K562 (cell line): ENCODE data around the gene CYP4F12. TPM values are rescaled to one million over a fixed set of nuclear protein-coding genes. Genes with fewer than 3 reads are reported as not detected.

ENCODE experiments used
- ESRRB ChIP-seq: fragments of 250-450 bp; sonication (Bioruptor Pico); IDR thresholded peaks from 2 replicates; pipeline ENCODE4 v1.5.0; 2020; ENCODE audit warnings: mild to moderate bottlenecking, moderate library complexity, borderline replicate concordance
- NCOA4 ChIP-seq: fragments of 450-650 bp; IDR thresholded peaks from 2 replicates; pipeline ENCODE4 v1.6.1; 2018; ENCODE audit warnings: mild to moderate bottlenecking; ENCODE audit not compliant: partially characterized antibody
- NUFIP1 ChIP-seq: fragments of 450-650 bp; IDR thresholded peaks from 2 replicates; pipeline ENCODE4 v1.6.1; 2018; ENCODE audit not compliant: partially characterized antibody
- RBM34 ChIP-seq: fragments of 200-400 bp; formaldehyde crosslinking; IDR thresholded peaks from 2 replicates; pipeline ENCODE4 v1.6.1; 2018; ENCODE audit warnings: low read length, borderline replicate concordance; ENCODE audit not compliant: insufficient read depth
- SRF ChIP-seq, 2 experiments: fragments of 250-450, 450-650 bp in 1 of 2; sonication (Bioruptor Pico) in 1 of 2; sonication (generic) in 1 of 2; formaldehyde crosslinking; IDR thresholded peaks; 2 replicates each; pipeline versions ENCODE4 v1.5.0 to v1.5.1; 2020 to 2022; ENCODE audit warnings: mild to moderate bottlenecking in 1 of 2, missing genetic modification reagents in 1 of 2
- TCF3 ChIP-seq: sonication (generic); formaldehyde crosslinking; IDR thresholded peaks from 2 replicates; pipeline ENCODE4 v1.4.0; 2020; ENCODE audit warnings: mild to moderate bottlenecking, missing genetic modification reagents
- polyA plus RNA-seq, 8 experiments: library from polyadenylated mRNA; depleted of rRNA in 4 of 8; stranded (reverse) in 5 of 8; unstranded in 3 of 8; fragments of >200 nt; fragmentation: Nextera tagmentation in 2 of 8; fragmentation: Illumina TruSeq in 1 of 8; extraction: Ambion mirVana in 2 of 8; extraction: Trizol in 1 of 8; gene quantifications; 2 replicates each; pipeline versions ENCODE4 v1.2.1 to v1.2.3, GENCODE V29; 2011 to 2014; ENCODE audit warnings: inconsistent platforms in 1 of 8, missing spikeins in 1 of 8
- total RNA-seq, 7 experiments: library from RNA; depleted of rRNA in 6 of 7; stranded (reverse); fragments of >200 nt in 6 of 7; fragmentation: Illumina TruSeq in 2 of 7; extraction: Trizol in 2 of 7; gene quantifications; 2 replicates each; pipeline versions ENCODE4 v1.2.1 to v1.2.3, GENCODE V29; 2011 to 2021; ENCODE audit warnings: low replicate concordance in 1 of 7
- TF ChIP-seq, protein P1 (sequence below), 3 experiments: fragments of 200-800 bp in 1 of 3; sonication (Bioruptor generic) in 1 of 3; sonication (generic) in 1 of 3; formaldehyde crosslinking in 1 of 3; IDR thresholded peaks; 2 replicates each; pipeline versions ENCODE4 v1.6.1 to v1.8.0; 2016 to 2022; ENCODE audit warnings: mild to moderate bottlenecking in 2 of 3, missing compliant biosample characterization in 2 of 3, missing genetic modification characterization in 2 of 3, missing genetic modification reagents in 1 of 3
- TF ChIP-seq, protein P2 (sequence below): fragments of 450-650 bp; formaldehyde crosslinking; IDR thresholded peaks from 2 replicates; pipeline ENCODE4 v1.4.0; 2020; ENCODE audit warnings: mild to moderate bottlenecking, moderate library complexity
- TF ChIP-seq, protein P3 (sequence below), 3 experiments: IDR thresholded peaks in 2 of 3; conservative IDR thresholded peaks in 1 of 3; 2 replicates each; pipeline ENCODE4 v1.5.1; 2011 to 2012; ENCODE audit warnings: low read length in 3 of 3, mild to moderate bottlenecking in 3 of 3, control low read depth in 2 of 3, improper control_type of control experiment in 1 of 3, inconsistent platforms in 1 of 3, low read depth in 1 of 3, mixed read lengths in 1 of 3, moderate library complexity in 1 of 3; ENCODE audit not compliant: insufficient read depth in 2 of 3
- TF ChIP-seq, protein P4 (sequence below): fragments of 200-800 bp; sonication (Bioruptor generic); IDR thresholded peaks from 2 replicates; pipeline ENCODE4 v1.6.1; 2017; ENCODE audit warnings: missing genetic modification characterization, missing compliant biosample characterization
- TF ChIP-seq, protein P5 (sequence below), 2 experiments: fragments of 450-650 bp; formaldehyde crosslinking in 1 of 2; IDR thresholded peaks; 2 replicates each; pipeline versions ENCODE4 v1.4.0 to v1.6.1; 2014 to 2020; ENCODE audit warnings: mild to moderate bottlenecking in 2 of 2, borderline replicate concordance in 1 of 2, low read depth in 1 of 2

CYP4F12 gene
- total and polyA plus RNA-seq, 9 of the 15 experiments (the other 6 are each of a cell fraction or from before 2014, with no cell fraction given), result not detected

DNA sequence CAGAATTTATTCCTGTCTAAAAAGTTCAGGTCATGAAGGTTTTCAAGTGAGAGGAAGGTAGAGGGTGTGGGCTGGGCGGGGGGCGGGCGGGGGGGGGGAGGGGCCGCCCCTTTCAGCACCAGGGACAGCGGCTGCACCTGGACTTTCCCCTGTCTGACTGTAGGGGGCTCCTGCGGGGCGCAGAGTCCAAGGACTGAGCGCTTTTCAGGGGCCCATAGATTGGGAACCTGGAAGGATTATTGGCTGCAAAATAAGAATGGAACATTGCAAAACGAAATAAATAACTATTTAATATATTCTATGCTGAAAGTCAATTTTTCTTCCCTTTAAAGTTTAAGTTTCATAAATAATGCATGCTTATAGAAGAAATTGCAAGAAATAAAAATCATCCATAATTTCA is 41.1 kb upstream of the CYP4F12 start (continued):
- TF ChIP-seq SRF (CRISPR knock-in tag; IDR thresholded peaks at IDR 0.05) (0 out of 4 replicates have a peak, but pooled peaks of 1 of the 2 experiments have one; percentile 46), RBM34 (no peak), NUFIP1 (no peak), ESRRB (CRISPR knock-in tag) (no peak), TCF3 (no peak), NCOA4 (no peak)
- TF ChIP-seq, protein P1, sequence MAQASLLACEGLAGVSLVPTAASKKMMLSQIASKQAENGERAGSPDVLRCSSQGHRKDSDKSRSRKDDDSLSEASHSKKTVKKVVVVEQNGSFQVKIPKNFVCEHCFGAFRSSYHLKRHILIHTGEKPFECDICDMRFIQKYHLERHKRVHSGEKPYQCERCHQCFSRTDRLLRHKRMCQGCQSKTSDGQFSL (CRISPR knock-in tag; IDR thresholded peaks at IDR 0.05), result peak; percentile 84
- TF ChIP-seq, protein P1 (tag; IDR thresholded peaks at IDR 0.05), result peak in 1 of 2 experiments; percentile 96; a peak in 2 of 4 replicates
- TF ChIP-seq, protein P2, sequence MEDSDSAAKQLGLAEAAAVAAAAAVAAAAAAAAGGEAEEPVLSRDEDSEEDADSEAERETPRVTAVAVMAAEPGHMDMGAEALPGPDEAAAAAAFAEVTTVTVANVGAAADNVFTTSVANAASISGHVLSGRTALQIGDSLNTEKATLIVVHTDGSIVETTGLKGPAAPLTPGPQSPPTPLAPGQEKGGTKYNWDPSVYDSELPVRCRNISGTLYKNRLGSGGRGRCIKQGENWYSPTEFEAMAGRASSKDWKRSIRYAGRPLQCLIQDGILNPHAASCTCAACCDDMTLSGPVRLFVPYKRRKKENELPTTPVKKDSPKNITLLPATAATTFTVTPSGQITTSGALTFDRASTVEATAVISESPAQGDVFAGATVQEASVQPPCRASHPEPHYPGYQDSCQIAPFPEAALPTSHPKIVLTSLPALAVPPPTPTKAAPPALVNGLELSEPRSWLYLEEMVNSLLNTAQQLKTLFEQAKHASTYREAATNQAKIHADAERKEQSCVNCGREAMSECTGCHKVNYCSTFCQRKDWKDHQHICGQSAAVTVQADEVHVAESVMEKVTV, result peak; percentile 47; the same call in 1 of the 2 replicates
- TF ChIP-seq, protein P3, sequence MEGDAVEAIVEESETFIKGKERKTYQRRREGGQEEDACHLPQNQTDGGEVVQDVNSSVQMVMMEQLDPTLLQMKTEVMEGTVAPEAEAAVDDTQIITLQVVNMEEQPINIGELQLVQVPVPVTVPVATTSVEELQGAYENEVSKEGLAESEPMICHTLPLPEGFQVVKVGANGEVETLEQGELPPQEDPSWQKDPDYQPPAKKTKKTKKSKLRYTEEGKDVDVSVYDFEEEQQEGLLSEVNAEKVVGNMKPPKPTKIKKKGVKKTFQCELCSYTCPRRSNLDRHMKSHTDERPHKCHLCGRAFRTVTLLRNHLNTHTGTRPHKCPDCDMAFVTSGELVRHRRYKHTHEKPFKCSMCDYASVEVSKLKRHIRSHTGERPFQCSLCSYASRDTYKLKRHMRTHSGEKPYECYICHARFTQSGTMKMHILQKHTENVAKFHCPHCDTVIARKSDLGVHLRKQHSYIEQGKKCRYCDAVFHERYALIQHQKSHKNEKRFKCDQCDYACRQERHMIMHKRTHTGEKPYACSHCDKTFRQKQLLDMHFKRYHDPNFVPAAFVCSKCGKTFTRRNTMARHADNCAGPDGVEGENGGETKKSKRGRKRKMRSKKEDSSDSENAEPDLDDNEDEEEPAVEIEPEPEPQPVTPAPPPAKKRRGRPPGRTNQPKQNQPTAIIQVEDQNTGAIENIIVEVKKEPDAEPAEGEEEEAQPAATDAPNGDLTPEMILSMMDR (IDR thresholded peaks at IDR 0.05 in 2 of 3, conservative IDR thresholded peaks at IDR 0.05 in 1 of 3; ENCODE audit: insufficient read depth in 2 of 3, low read depth in 1 of 3, low read length in 3 of 3), result peak; percentile 48 to 77 (median 74); a peak in 5 of 6 replicates
- TF ChIP-seq, protein P4, sequence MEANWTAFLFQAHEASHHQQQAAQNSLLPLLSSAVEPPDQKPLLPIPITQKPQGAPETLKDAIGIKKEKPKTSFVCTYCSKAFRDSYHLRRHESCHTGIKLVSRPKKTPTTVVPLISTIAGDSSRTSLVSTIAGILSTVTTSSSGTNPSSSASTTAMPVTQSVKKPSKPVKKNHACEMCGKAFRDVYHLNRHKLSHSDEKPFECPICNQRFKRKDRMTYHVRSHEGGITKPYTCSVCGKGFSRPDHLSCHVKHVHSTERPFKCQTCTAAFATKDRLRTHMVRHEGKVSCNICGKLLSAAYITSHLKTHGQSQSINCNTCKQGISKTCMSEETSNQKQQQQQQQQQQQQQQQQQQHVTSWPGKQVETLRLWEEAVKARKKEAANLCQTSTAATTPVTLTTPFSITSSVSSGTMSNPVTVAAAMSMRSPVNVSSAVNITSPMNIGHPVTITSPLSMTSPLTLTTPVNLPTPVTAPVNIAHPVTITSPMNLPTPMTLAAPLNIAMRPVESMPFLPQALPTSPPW (CRISPR knock-in tag), result peak; percentile 97
- TF ChIP-seq, protein P5, sequence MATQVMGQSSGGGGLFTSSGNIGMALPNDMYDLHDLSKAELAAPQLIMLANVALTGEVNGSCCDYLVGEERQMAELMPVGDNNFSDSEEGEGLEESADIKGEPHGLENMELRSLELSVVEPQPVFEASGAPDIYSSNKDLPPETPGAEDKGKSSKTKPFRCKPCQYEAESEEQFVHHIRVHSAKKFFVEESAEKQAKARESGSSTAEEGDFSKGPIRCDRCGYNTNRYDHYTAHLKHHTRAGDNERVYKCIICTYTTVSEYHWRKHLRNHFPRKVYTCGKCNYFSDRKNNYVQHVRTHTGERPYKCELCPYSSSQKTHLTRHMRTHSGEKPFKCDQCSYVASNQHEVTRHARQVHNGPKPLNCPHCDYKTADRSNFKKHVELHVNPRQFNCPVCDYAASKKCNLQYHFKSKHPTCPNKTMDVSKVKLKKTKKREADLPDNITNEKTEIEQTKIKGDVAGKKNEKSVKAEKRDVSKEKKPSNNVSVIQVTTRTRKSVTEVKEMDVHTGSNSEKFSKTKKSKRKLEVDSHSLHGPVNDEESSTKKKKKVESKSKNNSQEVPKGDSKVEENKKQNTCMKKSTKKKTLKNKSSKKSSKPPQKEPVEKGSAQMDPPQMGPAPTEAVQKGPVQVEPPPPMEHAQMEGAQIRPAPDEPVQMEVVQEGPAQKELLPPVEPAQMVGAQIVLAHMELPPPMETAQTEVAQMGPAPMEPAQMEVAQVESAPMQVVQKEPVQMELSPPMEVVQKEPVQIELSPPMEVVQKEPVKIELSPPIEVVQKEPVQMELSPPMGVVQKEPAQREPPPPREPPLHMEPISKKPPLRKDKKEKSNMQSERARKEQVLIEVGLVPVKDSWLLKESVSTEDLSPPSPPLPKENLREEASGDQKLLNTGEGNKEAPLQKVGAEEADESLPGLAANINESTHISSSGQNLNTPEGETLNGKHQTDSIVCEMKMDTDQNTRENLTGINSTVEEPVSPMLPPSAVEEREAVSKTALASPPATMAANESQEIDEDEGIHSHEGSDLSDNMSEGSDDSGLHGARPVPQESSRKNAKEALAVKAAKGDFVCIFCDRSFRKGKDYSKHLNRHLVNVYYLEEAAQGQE (IDR thresholded peaks at IDR 0.05; ENCODE audit: borderline replicate concordance), result peak; percentile 97
- TF ChIP-seq, protein P5 (CRISPR knock-in tag; IDR thresholded peaks at IDR 0.05; ENCODE audit: low read depth), result peak; percentile 90
